HG03135 (cell line): ENCODE data around the gene PRICKLE2.

Source experiments
- ATAC-seq: cut with Tn5 transposase; IDR thresholded peaks from one replicate; pipeline ENCODE4 v1.9.1; 2021; ENCODE audit warnings: mild to moderate bottlenecking, moderate library complexity; ENCODE audit not compliant: unreplicated experiment

The PRICKLE2 gene

DNA sequence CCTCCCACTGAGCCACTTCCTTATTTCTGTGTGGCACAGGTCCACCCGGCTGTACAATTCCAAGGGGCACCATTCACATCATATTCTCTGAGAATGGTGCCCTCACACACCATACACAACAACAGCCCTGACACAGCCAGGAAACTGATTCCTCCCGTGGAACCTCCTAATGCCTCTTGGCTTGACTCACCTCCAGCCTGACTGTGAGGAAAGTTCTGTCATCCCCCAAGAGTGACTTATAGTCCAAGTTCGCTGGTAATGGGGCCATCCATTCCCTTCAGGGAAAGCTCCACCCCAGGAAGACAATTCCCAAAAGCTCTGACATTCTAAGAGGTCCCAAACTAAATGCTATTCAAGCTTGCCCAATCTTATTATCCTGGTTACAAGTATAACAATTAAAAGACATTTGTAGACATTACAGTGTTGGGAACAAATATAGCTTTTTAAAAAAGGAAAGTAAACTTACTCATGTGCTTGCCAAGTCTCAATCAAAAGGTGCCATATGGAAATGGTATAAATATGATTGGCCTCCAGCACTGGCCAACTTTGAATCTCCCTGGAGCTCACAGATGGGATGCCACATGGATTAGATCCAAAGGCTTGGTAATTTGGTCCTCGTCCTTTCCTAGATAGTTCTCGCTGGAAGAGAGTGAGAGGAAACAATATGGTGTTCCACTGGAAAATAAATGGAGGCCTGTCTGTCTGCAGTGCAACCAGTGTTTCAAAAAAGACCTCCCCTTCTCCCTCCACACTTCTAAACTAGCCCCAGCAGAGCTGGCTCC, 145.7 kb downstream of the PRICKLE2 start:
- ATAC-seq: no peak

DNA sequence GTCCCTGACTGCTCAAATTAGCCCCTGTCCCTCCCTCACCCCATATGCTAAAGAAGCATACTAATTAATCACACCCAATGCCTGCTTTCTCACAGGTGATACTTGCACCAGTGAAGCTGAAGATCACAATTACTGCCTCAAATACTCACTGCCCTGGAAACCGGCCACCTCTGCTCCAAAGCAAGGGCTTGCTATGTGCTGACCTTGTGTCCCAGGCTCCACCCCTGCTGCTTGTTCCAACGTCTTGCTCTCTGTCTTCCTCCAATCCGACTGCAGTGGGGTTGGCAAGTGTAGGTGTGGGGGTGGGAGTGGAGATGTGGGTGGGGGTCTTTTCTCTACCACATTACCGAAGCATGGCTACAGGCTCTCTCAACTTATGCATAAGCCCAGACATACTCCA, 146.3 kb downstream of the PRICKLE2 start:
- ATAC-seq: no peak

DNA sequence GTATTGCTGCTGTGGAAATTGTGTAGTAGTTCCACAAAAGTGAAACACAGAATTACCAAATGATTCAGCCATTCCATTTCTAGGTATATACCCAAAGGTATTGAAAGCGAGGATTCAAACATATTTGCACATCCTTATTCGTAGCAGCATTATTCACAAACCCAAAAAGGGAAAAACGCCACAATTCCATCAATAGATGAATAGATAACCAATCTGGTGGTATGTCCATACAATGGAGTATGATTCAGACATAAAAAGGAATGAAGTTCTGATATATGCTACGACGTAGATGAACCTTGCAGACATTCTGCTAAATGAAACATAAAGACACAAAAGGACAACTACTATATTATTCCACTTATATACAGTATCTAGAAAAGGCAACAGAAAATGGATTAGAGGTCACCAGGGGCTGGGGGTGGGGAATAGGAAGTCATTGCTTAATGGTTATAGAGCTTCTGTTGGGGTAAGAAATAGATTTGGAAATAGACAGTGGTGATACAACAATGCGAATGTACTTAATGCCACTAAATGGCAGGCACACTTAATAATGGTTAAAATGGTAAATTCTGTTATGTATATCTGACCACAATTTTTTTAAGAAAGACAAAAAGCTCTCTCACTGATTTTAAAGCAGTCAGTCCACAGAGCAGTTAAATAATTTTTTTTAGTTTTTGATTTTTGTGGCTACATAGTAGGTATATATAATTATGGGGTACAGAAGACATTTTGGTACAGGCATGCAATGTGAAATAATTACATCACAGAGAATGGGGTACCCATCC, 150.2 kb downstream of the PRICKLE2 start:
- ATAC-seq: no peak

DNA sequence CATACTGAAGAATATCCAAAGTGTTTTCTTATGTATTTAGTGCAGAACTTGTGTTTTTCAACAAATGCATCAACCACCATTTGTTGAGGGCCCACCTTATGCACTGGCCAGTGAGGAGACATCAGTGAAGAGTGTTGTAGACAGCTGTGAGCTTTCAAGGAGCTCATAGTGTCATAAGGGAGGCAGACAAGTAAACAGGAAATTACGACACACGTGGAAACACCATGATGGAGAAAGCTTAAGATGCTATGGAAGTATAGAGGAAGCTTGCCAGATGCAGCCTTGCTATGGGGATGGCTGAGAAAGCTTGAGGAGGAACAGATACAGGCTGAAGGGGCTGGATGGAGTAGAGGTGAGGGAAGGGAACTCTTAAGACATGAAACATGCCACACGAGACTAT, 151.2 kb downstream of the PRICKLE2 start:
- ATAC-seq: no peak

DNA sequence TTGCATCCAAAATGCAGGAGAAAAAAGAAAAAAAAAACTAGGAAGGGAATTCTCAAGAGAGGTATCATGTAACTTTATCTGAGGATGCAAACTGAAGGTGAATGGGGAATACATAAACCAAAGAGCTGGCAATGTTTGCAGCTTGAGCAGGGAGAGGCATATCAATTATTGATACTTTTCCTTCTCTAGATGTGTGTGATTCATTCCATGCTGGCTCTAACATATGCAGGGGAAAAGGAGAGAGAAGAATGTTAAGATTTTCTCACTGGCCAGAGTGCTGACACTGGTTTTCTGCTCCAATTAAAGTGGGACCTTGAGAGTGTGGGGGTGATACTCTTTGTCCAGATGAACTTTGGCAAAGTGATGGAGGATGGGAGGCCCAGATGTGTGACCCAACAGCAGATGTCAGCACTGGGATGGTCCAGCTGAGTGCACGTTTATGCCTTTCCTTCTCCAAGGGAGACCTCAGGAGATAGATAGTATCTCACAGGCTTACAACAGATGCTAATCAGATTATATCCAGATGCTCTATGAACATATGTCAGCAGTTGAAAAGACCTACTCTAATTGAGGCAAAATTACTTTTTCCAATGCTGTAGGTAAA, 152.0 kb downstream of the PRICKLE2 start:
- no peak for ATAC-seq

DNA sequence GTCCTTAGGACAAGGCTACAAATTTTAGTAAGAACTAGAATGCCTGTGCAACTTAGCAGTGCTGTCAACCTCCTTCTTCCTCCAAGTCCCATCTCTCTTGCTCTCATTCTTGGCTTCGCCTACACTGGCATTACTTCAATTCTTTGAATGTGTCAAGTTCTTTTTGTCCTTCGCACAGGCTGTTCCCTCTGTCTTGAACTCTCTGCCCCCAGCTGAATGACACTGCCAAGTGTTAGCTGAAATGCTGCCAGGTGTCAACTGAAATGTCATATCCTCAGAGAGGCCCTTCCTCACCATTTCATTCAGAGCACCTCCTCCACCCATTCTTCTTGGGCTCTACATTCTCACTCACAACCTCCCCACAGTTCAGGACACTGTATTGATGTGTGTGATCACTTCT, 153.1 kb downstream of the PRICKLE2 start:
- no peak for ATAC-seq

DNA sequence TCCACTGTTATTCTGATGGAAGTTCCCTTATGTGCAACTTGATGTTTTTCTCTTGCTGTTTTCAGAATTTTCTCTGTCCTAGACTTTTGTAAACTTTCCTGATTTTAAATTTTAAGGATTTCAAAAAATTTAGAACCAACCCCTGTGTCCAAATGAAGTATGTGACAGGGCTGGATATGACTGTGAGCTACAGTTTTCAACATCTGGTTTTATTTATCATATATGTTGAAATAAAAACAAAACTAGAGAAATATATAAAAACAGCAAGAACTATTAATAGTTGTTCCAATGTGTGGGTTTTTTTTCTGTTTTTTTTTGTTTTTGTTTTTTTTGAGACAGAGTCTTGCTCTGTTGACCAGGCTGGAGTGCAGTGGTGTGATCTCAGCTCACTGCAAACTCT, 154.6 kb downstream of the PRICKLE2 start:
- ATAC-seq: no peak

DNA sequence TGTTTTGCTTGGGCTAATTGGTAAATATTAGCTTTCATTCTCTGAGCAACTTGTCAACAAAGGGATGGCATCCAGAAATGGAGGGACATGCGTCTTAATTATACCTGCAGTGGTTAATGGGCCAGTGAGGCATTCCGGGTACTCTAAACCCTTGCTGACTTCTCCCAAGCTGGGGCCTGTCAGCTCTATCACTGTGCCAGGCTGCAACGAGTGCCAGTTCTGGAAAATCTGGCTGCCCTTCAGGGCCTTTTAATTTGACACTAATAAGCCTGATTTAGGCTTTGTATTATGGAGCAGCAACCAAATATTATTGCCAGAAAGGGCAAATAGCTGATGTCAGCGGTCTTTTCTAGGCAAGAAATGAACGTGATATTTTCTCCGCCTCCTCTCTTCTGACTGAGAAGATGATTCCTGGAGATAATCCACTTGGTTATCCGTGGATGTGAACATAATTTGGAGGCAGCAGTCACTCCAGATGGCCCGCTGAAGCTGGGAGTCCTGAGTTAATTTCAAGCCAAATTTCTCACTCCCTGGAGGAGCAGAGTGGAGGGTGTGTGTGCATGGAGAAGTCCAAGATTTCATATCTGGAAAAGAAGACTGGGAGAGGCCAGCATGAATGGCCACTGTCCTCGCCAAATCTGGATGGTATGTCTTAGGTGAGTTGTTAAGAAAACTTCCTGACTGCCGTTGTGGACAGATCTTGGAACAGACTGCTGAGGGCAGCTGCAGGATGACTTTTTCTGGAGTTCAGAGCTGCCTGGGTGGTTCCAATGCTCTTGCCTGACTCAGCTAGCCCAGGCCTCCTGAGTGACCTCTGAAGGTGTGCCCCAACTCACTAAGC, 157.5 kb downstream of the PRICKLE2 start:
- no peak for ATAC-seq

DNA sequence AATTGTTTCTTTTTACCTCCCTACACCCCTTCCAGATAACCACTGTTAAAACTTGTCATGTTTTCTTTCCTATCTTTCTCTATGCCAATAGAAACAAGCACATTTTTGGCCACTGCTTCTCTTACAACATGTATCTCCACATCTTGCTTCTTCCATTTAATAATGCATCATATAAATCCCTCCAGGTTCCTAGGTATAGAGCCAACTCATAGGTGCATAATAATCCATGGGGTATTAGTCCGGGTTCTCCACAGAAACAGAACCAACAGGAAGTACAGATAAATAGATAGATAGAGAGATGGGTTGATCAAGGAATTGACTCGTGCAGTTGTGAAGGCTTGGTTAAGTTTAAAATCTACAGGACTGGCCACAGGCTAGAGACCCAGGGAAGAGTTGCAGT, 160.5 kb downstream of the PRICKLE2 start:
- no peak for ATAC-seq

DNA sequence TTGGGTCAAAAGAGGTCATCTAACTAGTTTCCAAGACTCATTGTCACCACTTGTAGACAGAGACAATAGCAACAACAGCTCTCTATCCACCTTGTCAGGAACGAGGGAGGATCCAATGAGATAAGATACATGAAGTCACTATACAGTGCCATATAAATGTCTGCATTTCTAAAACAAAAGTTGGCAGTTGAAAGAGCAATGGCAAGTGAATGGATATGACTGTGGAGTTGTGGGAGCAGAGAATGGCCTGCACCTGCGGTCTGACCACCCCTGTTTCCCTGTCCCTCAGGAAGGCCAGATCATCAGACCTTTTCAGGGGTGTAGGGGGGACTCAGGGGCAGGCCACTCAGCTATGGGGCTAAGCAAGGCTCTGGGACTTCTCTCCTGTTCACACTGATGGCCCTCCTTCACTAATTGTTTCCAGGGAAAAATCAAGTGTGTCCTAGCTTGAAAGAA, 161.3 kb downstream of the PRICKLE2 start:
- ATAC-seq: no peak

DNA sequence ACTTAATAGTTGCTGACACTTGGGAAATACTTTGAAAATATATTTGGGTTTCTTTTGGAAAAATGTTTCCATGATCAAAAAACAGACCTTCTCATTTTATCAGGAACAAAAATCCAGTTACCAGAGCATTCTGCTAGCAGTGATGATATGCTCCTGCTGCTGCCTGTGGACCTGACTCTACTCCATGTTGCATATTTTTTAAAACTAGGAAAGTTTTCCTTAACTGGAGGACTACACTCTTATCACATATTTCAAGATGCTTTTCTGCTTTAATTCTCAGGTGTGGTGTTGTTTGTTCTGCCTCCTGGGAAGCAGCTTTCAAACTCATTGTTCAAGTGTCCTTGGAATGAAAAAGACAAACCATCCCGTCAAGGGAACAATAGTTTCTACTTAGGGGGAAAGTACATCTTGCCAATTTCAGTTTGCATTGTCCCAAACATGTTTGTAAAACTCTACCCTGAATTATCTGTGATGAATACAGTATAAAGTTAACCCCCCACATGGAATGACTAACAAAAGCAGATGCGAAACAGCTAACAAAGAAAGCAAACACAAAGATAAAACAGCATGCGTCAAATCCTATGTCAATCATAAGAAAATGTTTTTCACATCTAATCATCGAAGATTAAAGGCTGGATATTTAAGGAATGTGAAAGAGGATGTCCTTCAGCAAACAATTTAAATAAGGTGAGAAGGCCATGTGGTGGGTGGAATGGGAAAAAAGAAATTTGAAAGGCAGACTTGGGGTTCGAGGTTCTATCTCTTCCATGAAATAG, 161.9 kb downstream of the PRICKLE2 start:
- no peak for ATAC-seq

DNA sequence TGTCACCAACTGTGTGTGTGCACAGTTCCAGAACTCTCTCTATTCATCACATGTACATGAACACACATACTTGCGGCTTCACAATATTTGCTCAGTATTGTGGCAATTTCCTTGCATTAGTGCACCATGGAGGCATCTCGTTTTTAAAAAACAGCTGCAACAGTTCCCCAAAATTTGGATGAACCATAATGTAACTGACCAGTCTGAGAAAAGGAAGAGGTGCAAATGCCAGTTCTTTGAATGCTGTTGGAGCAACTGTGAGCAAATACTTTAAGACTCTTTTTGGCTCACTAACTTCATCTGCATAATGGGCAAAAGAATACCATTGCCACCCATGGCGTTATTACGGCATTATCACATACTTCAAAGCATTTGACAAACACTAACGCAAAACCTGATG, 163.6 kb downstream of the PRICKLE2 start:
- no peak for ATAC-seq

DNA sequence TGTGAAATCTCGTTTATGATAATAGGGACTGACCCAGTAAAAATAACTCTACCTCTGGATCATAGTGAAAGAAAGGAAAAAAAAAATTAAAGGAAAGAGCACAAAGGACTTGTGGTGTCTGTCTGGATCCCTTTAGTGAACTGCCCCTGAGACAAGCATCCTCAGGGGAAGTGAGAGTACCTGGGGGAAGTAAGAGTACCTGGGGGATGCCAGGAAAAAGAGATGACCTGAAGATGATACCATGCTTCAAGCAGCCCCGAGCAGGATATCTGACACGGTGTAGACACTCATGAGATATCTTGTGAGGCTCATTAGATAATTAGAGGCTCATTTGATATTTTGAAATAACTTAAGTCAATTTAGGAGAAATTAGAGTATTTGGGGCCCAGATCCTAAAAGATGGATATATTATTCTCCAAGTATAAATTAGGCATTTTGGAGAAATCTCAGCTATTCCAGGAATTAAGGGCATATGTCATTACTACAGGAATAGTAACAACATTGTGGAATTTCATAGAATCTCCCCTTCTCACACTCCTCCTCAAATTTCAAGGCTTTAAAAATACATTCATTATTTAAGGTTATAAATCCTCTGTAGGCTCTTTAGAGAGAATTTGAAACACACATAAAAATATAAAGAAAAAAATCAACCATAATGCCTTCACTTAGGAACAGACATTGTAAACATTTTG, 165.6 kb downstream of the PRICKLE2 start:
- no peak for ATAC-seq

DNA sequence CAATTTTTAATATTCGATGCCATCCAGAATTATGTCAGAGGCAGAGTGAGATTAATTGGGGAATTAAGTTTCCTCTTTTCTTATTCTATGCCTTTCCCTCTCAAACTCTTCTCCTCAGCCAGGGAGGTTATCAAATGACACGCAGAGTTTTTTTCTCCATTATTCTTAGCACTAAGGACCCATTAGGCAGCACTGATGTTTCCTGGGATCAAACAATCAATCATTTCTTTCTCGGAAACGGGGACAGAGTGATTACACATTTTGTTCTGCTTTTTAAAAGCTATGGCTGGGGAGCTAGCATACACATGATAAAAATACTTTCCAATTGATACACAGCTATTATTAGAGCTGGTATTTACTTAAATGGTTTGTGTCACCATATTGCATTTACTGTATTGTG, 166.7 kb downstream of the PRICKLE2 start:
- no peak for ATAC-seq

DNA sequence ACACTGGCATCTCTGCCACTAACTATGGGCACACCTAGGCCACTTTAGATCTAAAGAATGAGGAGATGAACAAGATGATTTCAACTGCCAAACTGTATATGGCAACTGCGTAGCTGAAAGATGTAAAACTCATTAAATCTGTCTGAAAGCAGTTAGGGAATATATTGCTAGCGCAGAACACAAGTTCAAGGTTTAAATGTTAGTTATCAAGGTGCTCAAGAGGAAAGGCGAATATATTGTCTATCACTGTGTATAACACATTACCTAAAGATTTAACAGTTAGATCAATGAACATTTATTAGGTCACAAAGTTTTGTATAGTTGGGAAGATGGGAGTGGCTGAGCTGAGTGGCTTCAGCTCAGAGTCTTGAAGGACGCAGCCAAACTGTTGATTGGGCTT, 168.0 kb downstream of the PRICKLE2 start:
- ATAC-seq: no peak

DNA sequence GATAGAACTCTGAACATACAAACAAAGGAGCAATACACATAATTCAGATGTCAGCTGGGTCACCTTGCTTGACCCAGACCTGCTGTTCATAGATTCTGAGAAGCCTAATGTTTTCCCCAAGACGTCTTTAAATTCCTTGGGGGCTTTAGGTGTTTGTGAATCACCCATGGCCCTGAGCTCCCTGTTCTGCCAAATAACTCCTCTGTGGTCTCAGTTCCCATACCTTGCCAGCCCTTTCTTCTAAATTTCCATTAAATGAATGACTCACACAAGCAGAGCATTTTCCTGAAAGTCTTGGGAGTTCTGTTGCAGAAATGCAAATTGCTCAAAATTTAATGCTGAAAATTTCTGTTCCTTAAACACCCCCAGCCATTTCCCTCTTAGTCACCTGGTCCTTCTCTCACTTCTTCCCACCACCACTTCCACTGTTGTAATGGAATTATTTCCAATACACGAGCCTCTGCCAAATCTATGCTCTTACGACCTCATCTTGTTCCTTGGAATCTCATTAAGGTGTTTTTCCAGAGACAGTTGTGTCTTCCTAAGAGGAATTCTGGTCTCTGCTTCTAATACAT, 168.6 kb downstream of the PRICKLE2 start:
- ATAC-seq: no peak

DNA sequence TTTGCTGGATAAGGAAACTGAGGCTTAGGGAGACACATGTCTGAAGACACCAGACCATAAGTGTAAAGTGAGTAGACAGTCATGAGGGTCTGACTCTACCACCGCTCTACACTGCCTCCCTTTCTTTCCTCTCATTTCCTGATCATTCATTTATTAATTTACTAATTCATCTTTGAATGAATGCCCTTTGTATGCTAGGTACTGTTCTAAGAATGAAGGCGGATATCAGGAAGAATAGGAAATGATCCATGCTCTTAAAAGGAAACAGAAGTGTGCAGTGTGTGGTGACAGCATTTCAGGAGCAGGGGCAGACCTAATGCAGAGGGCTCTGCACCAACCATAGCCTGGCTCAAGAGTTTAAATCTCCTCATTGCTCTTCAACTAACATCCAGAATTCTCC, 170.2 kb downstream of the PRICKLE2 start:
- no peak for ATAC-seq

DNA sequence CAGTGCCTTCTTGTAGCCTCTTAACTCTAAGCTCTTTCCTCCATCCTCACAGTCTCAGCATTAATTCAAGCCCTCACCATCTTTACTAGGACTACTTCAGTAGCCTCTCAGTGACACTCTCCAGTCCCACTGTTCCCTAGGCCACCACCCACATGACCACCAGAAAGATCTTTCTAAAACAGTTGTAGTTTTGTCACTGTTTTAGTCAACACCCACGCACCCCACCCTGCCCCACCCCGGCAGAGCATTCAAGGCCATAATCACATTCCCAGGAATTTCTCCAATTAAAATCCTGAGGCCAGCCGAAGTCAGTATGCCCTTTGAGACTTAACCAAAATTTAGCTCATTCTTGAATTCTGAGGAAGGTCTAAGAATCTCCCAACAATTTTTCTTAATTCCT, 170.8 kb downstream of the PRICKLE2 start:
- ATAC-seq: no peak

DNA sequence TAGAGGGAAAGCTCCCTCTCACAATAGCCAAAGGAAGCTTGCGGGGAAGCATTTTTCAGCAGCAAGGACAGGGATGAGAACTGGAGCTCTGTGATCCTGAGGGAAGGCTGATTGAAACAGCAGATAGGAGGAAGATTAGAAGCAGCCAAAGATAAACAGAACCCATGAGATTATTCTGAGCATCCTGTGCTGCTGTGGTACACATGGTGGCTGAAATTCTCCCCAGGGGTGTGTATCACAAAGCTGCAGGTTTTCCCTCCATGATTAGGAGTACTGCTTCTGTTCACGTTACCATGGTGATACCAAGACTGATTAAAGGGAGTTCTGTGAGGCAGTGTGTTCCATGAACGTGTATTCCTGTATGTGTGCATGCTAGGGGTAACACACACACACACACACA, 171.7 kb downstream of the PRICKLE2 start:
- ATAC-seq: no peak
